Kidney tubule cell (primary cell): ENCODE results near the gene PDLIM7.

ENCODE experiments used
- DNase-seq: peaks from one replicate; pipeline ENCODE4 v3.0.0-alpha.2; 2018; ENCODE audit warnings: low spot score

PDLIM7 gene

GRCh38 chr5:177444106-177445051 lies 53.0 kb downstream of the PDLIM7 start:
- no peak for DNase-seq

- no peak for DNase-seq
Observed at GRCh38 chr5:177443144-177443983, 54.0 kb downstream of the PDLIM7 start.

GRCh38 chr5:177442066-177442826 lies 55.2 kb downstream of the PDLIM7 start:
- no peak for DNase-seq

DNA sequence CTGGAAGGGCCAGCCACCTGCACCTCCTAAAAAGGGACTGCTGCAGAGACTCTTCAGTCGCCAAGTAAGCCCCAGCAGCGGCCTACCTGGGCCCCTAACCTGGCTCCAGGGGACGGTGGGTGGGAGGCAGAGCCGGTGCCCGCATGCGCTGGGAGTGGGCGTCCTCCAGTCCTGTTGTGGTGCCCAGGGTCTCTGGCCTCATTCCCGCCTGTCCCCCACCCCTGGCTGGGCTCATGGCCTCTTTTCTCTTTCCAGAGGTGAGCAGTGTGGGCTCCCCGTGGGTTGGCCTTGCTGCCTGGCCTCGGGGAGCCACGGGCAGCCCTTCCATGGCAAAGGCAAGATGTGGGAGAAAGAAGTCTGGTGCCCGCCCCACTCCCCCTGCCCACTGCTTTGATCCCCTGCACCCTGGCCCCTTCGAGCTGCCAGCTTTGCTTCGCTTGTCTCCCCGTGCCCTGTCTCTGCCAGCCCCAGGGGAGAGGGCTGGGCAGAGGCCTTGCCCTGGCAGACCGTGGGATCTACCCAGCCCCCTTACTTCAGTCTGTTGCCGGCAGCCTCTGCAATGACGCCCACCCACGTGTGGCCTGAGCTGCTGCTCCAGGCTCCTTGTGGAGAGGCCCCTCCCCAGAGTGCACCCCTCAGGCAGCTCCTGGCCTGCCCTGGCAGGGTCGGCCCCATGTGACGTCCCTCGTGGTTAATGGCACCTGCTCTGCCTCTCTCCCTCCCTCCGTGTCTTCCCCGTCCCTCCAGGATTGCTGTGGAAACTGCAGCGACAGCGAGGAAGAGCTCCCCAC lies 56.2 kb downstream of the PDLIM7 start:
- no peak for DNase-seq

GRCh38 chr5:177440211-177440989 lies 57.0 kb downstream of the PDLIM7 start:
- no peak for DNase-seq

DNA sequence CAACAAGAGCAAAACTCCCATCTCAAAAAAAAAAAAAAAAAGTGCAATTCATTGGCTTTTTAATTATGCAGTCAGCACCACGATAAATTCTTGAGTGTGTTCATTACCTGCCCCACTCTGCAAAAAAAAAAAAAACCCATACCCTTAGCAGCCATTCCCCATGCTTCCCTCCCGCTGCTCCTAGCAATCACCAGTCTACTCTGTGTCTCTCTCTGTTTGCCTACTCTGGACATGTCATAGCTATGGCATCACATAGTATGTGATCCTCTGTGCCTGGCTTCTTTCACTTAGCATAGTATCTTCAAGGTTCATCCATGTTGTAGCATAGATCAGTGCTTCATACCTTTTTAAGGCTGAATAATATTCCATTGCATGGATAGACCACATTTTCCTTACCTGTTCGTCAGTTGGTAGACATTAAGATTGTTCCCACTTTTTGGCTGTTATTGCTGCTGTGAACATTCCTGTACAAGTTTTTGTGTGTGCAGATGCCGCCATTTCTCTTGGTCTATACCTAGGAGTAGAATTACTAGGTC lies 57.8 kb downstream of the PDLIM7 start:
- no peak for DNase-seq

GRCh38 chr5:177438468-177438867 lies 58.9 kb downstream of the PDLIM7 start:
- no peak for DNase-seq

DNA sequence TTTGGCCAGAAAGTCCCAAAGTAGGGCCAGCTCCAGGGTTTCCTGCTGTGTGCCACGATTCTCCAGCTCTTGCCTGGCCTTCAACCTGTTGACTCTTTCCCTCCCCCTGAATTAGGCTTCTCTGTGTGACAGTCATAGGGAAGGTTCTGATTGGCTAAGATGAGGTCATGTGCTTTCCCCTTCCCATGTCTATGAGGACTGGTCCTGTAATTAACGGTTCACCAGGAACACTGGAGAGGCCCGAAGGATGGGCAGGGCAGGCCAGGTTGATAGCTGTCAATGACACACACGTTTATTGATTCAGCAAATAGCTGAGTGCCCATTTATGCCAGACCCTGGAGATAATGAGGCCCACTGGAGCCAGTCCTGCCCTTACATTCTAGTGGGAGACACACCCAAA lies 59.8 kb downstream of the PDLIM7 start:
- no peak for DNase-seq

- DNase-seq = no peak
Observed at GRCh38 chr5:177435847-177436536, 61.4 kb downstream of the PDLIM7 start.

- no peak for DNase-seq
Observed at GRCh38 chr5:177434942-177435738, 62.3 kb downstream of the PDLIM7 start.

DNA sequence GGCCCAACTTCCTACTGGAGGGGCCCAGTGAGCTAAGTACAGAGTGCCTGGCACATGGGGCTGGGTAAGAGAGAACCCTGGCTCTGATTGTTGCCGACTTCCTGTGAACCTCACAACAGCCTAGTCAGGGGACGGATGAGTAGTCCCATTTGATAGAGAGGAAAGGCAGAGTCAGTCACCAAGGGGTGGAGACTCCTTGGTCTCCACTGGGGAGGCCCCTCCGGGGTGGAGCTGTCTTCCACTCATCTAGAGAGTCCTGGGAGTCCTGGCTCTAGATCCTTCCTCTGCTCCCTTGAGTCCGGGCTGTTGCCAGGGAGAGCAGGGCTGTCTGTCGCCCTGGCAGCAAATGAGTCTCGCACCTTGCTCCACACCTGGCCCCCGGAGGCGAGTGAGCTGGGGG lies 63.0 kb downstream of the PDLIM7 start:
- peak; percentile 30 for DNase-seq

DNA sequence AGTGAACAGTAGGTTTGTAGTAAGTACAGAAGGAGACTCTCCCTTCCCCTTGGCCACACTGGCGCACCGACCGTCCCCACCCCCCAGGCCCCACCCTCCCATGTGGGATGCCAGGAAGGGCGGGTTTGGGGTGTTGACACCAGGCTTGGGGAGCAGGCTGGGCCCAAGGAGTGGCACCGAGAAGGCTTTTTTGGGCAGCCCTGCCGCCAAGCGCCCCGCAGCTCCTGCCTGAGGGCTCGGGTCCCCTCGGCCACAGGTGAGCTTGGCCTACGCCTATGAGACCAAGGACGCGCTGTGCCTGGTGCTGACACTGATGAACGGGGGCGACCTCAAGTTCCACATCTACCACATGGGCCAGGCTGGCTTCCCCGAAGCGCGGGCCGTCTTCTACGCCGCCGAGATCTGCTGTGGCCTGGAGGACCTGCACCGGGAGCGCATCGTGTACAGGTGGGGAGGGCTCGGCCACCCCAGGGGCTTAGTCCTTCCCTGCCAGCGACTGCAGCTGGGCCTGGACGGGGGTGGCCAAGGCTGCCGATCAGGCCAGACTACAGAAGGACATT lies 63.7 kb downstream of the PDLIM7 start:
- no peak for DNase-seq
